GM18508 (cell line): ENCODE data around the gene SUFU.

Experiments used
- ATAC-seq: cut with Tn5 transposase; IDR thresholded peaks from one replicate; pipeline ENCODE4 v1.9.1; 2021; ENCODE audit warnings: moderate number of reproducible peaks; ENCODE audit not compliant: insufficient read depth, unreplicated experiment

Gene SUFU

GRCh38 chr10:102585026-102585425 is 81.3 kb downstream of the SUFU start:
- ATAC-seq: no peak

DNA sequence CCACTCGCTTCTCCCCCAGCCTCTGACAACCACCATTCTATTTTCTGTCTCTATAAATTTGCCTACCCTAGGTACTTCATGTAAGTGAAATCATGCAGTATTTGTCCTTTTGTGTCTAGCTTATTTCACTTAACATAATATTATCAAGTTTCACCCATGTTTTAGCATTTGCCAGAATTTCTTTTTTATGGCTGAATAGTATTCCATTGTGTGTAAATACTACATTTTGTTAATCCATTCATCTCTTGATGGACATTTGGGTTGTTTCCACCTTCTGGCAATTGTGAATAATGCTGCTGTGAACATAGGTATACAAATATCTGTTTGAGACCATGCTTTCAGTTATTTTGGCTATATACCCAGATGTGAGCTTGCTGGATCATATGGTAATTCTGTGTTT is 83.1 kb downstream of the SUFU start:
- ATAC-seq: no peak

DNA sequence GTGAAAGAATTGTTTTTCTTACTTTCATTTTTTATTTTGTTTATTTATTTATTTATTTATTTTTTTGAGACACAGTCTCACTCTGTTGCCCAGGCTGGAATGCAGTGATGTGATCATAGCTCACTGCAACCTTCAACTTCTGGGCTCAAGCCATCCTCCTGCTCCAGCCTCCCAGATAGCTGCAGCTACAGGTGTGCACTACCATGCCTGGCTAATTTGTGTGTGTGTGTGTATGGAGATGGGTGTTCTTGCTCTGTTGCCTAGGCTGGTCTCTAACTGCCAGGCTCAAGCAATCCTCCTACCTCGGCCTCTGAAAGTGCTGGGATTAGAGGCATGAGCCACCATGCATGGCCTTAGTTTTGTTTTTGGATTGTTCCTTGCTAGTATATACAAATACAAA is 85.1 kb downstream of the SUFU start:
- ATAC-seq: no peak

- no peak for ATAC-seq
Observed at GRCh38 chr10:102593074-102593803, 89.5 kb downstream of the SUFU start.

DNA sequence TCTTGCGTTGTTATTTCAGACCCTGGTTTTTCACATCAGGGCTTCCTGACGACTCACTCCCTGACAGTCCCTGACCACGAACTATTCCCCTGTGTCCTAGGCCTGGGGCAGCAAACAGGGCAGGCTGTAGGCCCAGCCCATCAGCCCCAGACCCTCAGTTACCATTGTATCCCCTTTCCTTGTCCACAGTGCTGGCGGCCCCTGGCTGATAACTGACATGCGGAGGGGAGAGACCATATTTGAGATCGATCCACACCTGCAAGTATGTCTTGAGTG is 90.0 kb downstream of the SUFU start:
- ATAC-seq: no peak

- no peak for ATAC-seq
Observed at GRCh38 chr10:102595293-102595692, 91.5 kb downstream of the SUFU start.

DNA sequence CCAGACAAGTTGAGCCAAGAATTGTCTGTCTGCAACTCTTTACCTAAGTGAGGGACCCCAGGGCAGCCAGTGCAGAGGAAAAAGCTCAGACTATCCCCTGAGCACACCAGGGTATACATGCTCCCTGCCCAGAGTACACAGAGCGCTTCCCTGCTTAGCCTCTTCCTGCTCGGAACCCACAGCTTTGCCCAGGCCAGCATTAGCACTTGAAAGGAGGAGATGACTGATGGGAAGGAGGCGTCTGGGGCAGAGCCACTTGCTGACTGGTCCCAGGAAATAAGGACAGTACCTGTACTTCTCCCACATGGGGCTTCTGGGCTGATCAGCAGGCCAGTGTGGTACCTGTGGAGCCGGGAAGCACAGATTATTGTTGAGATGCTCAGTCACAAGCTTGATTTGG is 92.1 kb downstream of the SUFU start:
- ATAC-seq: no peak

GRCh38 chr10:102596506-102596971 is 92.8 kb downstream of the SUFU start:
- ATAC-seq: no peak

- no peak for ATAC-seq
Observed at GRCh38 chr10:102597131-102597991, 93.6 kb downstream of the SUFU start.

- no peak for ATAC-seq
Observed at GRCh38 chr10:102598243-102598642, 94.5 kb downstream of the SUFU start.

- no peak for ATAC-seq
Observed at GRCh38 chr10:102599565-102600327, 96.0 kb downstream of the SUFU start.

- ATAC-seq: no peak
Observed at GRCh38 chr10:102600816-102601215, 97.0 kb downstream of the SUFU start.

DNA sequence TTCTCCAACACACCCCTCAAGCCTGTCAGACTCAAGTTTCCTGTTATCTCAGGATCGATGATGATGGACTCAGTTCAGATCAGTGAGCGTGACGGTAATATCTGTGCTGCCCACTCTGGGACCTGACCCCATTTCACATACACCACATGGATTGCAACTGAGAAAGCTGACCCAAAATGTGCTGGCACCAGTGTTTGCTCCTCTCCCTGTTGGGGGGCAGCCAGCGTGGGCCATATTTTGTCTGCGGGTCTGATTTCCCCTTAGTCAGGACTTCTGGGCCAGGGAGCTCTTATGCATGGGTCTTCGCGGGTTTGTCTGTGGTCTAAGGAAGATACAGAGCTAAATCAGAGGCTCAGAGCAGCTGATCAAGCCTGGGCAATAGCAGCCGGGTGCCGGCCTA is 97.9 kb downstream of the SUFU start:
- no peak for ATAC-seq

- no peak for ATAC-seq
Observed at GRCh38 chr10:102602272-102603045, 98.7 kb downstream of the SUFU start.

- no peak for ATAC-seq
Observed at GRCh38 chr10:102603946-102604345, 100.2 kb downstream of the SUFU start.

- ATAC-seq: no peak
Observed at GRCh38 chr10:102604439-102604841, 100.7 kb downstream of the SUFU start.

DNA sequence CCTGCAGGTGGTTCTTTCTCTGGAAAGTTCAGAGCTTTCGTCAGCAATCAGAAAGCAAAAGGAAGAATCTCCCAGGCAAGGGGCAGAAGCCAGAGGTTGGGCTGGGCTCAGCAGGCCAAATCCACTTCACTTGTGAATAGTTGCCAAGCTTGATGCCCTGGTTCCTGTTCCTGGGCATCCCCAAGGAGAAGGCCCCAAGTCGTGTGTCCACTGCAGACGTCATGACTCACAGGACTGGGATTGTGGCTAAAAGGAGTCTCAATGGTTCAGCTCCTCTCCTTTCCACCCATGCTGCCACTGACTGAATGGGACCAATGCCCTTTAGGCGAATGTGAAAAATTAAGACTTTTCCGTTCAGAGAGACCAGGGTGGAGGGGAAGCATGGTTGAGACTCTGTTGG is 101.9 kb downstream of the SUFU start:
- no peak for ATAC-seq

DNA sequence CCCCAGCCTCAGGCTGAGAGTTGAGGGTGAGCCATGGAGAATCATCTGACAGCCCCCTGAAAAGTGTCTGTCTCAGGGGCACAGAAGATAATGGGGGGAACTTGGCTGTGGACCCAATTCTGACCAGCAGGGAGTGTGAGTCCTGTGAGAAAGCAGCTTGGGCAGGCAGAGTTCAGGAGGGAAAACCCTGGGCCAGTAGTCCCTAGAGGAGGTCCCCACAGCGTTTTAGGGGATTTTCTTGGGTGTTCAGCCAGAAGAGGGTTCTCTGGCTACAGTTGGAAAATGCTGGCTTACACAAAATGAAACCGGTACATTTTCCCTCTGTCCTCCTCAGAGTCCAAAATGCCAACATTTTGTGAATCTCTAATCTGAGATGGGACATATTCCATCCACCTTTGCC is 104.7 kb downstream of the SUFU start:
- ATAC-seq: no peak

DNA sequence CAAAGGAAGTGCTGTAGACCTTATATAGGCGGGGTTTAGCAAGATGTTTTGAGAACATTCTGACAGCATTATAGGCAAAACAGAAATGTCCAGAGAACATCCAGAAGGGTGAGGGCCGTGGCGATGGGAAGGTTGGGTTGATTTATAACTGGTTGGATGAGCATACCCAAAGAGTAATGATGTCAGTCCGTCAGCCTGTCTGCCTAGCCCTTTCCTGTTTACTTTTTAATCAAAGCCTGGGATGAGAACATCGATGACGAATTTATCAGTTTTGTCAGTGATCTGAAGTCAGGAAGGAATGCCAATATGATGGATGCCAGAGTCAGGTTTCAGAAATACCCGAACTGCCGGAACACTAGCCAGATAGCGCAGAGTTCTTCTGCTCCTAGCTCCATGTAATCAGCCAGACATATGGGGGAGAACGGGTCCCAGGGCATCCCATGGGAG is 106.7 kb downstream of the SUFU start:
- no peak for ATAC-seq

DNA sequence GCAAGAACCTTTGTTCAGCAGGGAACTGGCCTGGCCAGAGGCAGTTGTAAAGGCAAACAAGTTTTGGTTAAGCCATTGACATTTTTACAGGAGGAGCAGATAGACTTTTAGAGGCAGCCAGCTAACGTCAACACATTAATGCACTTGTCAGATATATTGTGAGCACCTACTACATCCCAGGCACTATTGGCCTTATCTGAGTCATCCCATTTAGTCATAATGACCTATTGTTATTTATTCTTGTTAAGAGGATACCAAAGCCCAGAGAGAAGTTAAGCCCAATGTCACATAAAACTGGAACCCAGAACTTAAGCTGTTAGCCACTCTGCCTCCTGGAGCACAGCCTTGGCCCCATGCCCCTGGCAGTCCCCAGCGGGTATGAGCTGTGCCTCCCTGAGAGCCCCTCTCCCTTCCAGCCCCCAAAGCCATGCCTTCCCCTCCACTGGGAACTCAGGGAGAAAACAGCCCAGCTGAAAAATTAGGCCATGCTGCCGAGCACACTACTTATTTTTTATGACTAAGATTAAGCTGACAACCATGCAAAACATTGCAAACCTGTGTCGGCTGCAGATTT is 107.8 kb downstream of the SUFU start:
- no peak for ATAC-seq
